Karpas-422 (cell line): ENCODE measurements around the gene AMFR. TPM values are rescaled to one million over a fixed set of nuclear protein-coding genes. Genes with fewer than 3 reads are reported as not detected.

Experiments used
- DNase-seq: peaks from one replicate; pipeline ENCODE4 v3.0.0-alpha.2; 2015
- H2AFZ ChIP-seq: fragments of 200-600 bp; sonication (generic); 2 replicates; pipeline ENCODE4 v1.6.1; 2014; ENCODE audit warnings: antibody characterized with exemption, low read length, mixed read lengths
- H3K27ac ChIP-seq: fragments of 200-600 bp; sonication (generic); 2 replicates; pipeline ENCODE4 v1.5.1; 2014; ENCODE audit warnings: mild to moderate bottlenecking, low read length, moderate library complexity
- H3K27me3 ChIP-seq: fragments of 200-600 bp; sonication (generic); 2 replicates; pipeline ENCODE4 v1.6.1; 2014; ENCODE audit warnings: low read length, mixed read lengths
- H3K36me3 ChIP-seq: fragments of 200-600 bp; sonication (generic); 2 replicates; pipeline ENCODE4 v1.6.1; 2014; ENCODE audit warnings: low read length, mixed read lengths; ENCODE audit not compliant: insufficient read depth
- H3K4me1 ChIP-seq: fragments of 200-600 bp; sonication (generic); 2 replicates; pipeline ENCODE4 v1.6.1; 2014; ENCODE audit warnings: mild to moderate bottlenecking, low read length, mixed read lengths
- H3K4me2 ChIP-seq: fragments of 200-600 bp; sonication (generic); 2 replicates; pipeline ENCODE4 v1.6.1; 2014; ENCODE audit warnings: low read length, low read depth, mild to moderate bottlenecking; ENCODE audit not compliant: poor library complexity, severe bottlenecking
- H3K4me3 ChIP-seq: fragments of 200-600 bp; sonication (generic); 2 replicates; pipeline ENCODE4 v1.5.1; 2014; ENCODE audit warnings: mild to moderate bottlenecking, antibody characterized with exemption, low read length, mixed read lengths
- H3K79me2 ChIP-seq: fragments of 200-600 bp; sonication (generic); 2 replicates; pipeline ENCODE4 v1.6.1; 2014; ENCODE audit warnings: mild to moderate bottlenecking, low read length, mixed read lengths
- H3K9ac ChIP-seq: fragments of 200-600 bp; sonication (generic); 2 replicates; pipeline ENCODE4 v1.6.0; 2014; ENCODE audit warnings: low read length
- H3K9me2 ChIP-seq: fragments of 200-600 bp; sonication (generic), shearing (Covaris generic); replicated peaks from 2 replicates; pipeline ENCODE4 v1.6.0; 2014; ENCODE audit warnings: mild to moderate bottlenecking, low read length, moderate library complexity; ENCODE audit not compliant: insufficient read depth
- H3K9me3 ChIP-seq: fragments of 300-700, 200-600 bp; sonication (generic); 2 replicates; pipeline ENCODE4 v1.6.1; 2014; ENCODE audit warnings: low read length, mixed read lengths
- H4K20me1 ChIP-seq: fragments of 200-600 bp; sonication (generic); 2 replicates; pipeline ENCODE4 v1.6.1; 2014; ENCODE audit warnings: mild to moderate bottlenecking, antibody characterized with exemption, low read length, low read depth; ENCODE audit not compliant: insufficient read depth
- total RNA-seq: library from RNA; depleted of rRNA; stranded (reverse); fragments of >200 nt; shearing (Covaris generic); gene quantifications from 2 replicates; pipeline ENCODE4 v1.2.3, GENCODE V29; 2014; ENCODE audit warnings: low replicate concordance

Gene AMFR
- total RNA-seq, 1 experiment from 2014 or later = 243 TPM

- no peak overlapping the region for H3K4me3 ChIP-seq
- H4K20me1 ChIP-seq = no peaks in the 10 kb centered on the region; the same call in 1 of the 2 replicates
- no peaks in the 10 kb centered on the region for H3K4me1 ChIP-seq
- no peaks in the 10 kb centered on the region for H3K9me2 ChIP-seq
- no peak overlapping the region for H3K4me2 ChIP-seq
- H3K27ac ChIP-seq = no peak overlapping the region
- peaks cover 22% of the 10 kb centered on the region; the same call in 1 of the 2 replicates for H3K36me3 ChIP-seq
- no peaks in the 10 kb centered on the region for H3K27me3 ChIP-seq
- no peak overlapping the region for H3K9ac ChIP-seq
- H3K79me2 ChIP-seq = peaks cover 36% of the 10 kb centered on the region
- no peaks in the 10 kb centered on the region for H3K9me3 ChIP-seq
- H2AFZ ChIP-seq = no peak overlapping the region
- no peak for DNase-seq
Measured at GRCh38 chr16:56369202-56369601, 56.1 kb downstream of the AMFR start.

- no peak for DNase-seq
- Histone ChIP-seq H3K9me3 (no peaks in the 10 kb centered on the region), H2AFZ (no peak overlapping the region), H3K9ac (no peak overlapping the region), H3K9me2 (no peaks in the 10 kb centered on the region), H3K4me2 (no peak overlapping the region), H3K27me3 (no peaks in the 10 kb centered on the region), H3K27ac (no peak overlapping the region), H3K36me3 (peaks cover 20% of the 10 kb centered on the region; the same call in 1 of the 2 replicates), H4K20me1 (no peaks in the 10 kb centered on the region; the same call in 1 of the 2 replicates), H3K79me2 (peaks cover 30% of the 10 kb centered on the region), H3K4me3 (no peak overlapping the region), H3K4me1 (no peaks in the 10 kb centered on the region)
Measured at GRCh38 chr16:56368545-56368944, 56.8 kb downstream of the AMFR start.

- H3K4me1 ChIP-seq = no peaks in the 10 kb centered on the region
- no peak overlapping the region for H2AFZ ChIP-seq
- DNase-seq = no peak
- H3K79me2 ChIP-seq = peaks cover 22% of the 10 kb centered on the region
- H3K27me3 ChIP-seq = no peaks in the 10 kb centered on the region
- peaks cover 20% of the 10 kb centered on the region; the same call in 1 of the 2 replicates for H3K36me3 ChIP-seq
- no peak overlapping the region for H3K27ac ChIP-seq
- H3K9ac ChIP-seq = no peak overlapping the region
- H3K9me2 ChIP-seq = no peaks in the 10 kb centered on the region
- no peaks in the 10 kb centered on the region; the same call in 1 of the 2 replicates for H4K20me1 ChIP-seq
- H3K4me3 ChIP-seq = no peak overlapping the region
- H3K9me3 ChIP-seq = no peaks in the 10 kb centered on the region
- H3K4me2 ChIP-seq = no peak overlapping the region
Measured at GRCh38 chr16:56367764-56368163, 57.6 kb downstream of the AMFR start.

GRCh38 chr16:56366945-56367344 is 58.4 kb downstream of the AMFR start:
- H3K9me2 ChIP-seq = no peaks in the 10 kb centered on the region
- H3K36me3 ChIP-seq = peaks cover 20% of the 10 kb centered on the region; the same call in 1 of the 2 replicates
- H3K4me2 ChIP-seq = no peak overlapping the region
- no peak overlapping the region for H3K9ac ChIP-seq
- H4K20me1 ChIP-seq = no peaks in the 10 kb centered on the region; the same call in 1 of the 2 replicates
- no peak overlapping the region for H3K4me3 ChIP-seq
- no peak for DNase-seq
- no peak overlapping the region for H2AFZ ChIP-seq
- no peaks in the 10 kb centered on the region for H3K9me3 ChIP-seq
- H3K79me2 ChIP-seq = peaks cover 19% of the 10 kb centered on the region
- H3K27me3 ChIP-seq = no peaks in the 10 kb centered on the region
- H3K4me1 ChIP-seq = no peaks in the 10 kb centered on the region
- H3K27ac ChIP-seq = no peak overlapping the region

- H3K27me3 ChIP-seq = no peaks in the 10 kb centered on the region
- H3K4me2 ChIP-seq = no peak overlapping the region
- no peaks in the 10 kb centered on the region for H3K9me2 ChIP-seq
- no peak overlapping the region for H2AFZ ChIP-seq
- H3K4me3 ChIP-seq = no peak overlapping the region
- no peak overlapping the region for H3K9ac ChIP-seq
- H3K4me1 ChIP-seq = no peaks in the 10 kb centered on the region
- H3K79me2 ChIP-seq = peaks cover 7% of the 10 kb centered on the region; the same call in 1 of the 2 replicates
- no peak for DNase-seq
- no peak overlapping the region for H3K27ac ChIP-seq
- H4K20me1 ChIP-seq = no peaks in the 10 kb centered on the region
- H3K9me3 ChIP-seq = no peaks in the 10 kb centered on the region
- H3K36me3 ChIP-seq = peaks cover 20% of the 10 kb centered on the region; the same call in 1 of the 2 replicates
Measured at GRCh38 chr16:56365552-56365951, 59.8 kb downstream of the AMFR start.

GRCh38 chr16:56364865-56365264 is 60.5 kb downstream of the AMFR start:
- no peak for DNase-seq
- Histone ChIP-seq H3K27me3 (no peaks in the 10 kb centered on the region), H3K4me1 (no peaks in the 10 kb centered on the region), H3K9me3 (no peaks in the 10 kb centered on the region), H3K79me2 (peaks cover 6% of the 10 kb centered on the region; the same call in 1 of the 2 replicates), H3K4me2 (no peak overlapping the region), H3K4me3 (no peak overlapping the region), H3K27ac (no peak overlapping the region), H2AFZ (no peak overlapping the region), H4K20me1 (no peaks in the 10 kb centered on the region), H3K9ac (no peak overlapping the region), H3K36me3 (peaks cover 17% of the 10 kb centered on the region; the same call in 1 of the 2 replicates), H3K9me2 (no peaks in the 10 kb centered on the region)

- Histone ChIP-seq H3K4me3 (no peak overlapping the region), H3K9ac (no peak overlapping the region), H3K27ac (no peak overlapping the region), H4K20me1 (no peaks in the 10 kb centered on the region), H3K79me2 (peaks cover 1% of the 10 kb centered on the region; the same call in 1 of the 2 replicates), H2AFZ (no peak overlapping the region), H3K36me3 (peaks cover 11% of the 10 kb centered on the region; the same call in 1 of the 2 replicates), H3K4me1 (peaks cover 2% of the 10 kb centered on the region; the same call in 1 of the 2 replicates), H3K9me3 (no peaks in the 10 kb centered on the region), H3K9me2 (no peaks in the 10 kb centered on the region), H3K27me3 (no peaks in the 10 kb centered on the region), H3K4me2 (no peak overlapping the region)
- DNase-seq = no peak
Measured at GRCh38 chr16:56363781-56364565, 61.4 kb downstream of the AMFR start.

GRCh38 chr16:56363181-56363716 is 62.1 kb downstream of the AMFR start:
- peaks cover 6% of the 10 kb centered on the region; the same call in 1 of the 2 replicates for H3K36me3 ChIP-seq
- H3K79me2 ChIP-seq = no peaks in the 10 kb centered on the region; the same call in 1 of the 2 replicates
- no peak for DNase-seq

More at GRCh38 chr16:56363181-56363716, 62.1 kb downstream of the AMFR start:
- Histone ChIP-seq H3K27ac (no peak overlapping the region), H4K20me1 (no peaks in the 10 kb centered on the region), H3K27me3 (no peaks in the 10 kb centered on the region), H3K9ac (no peak overlapping the region), H2AFZ (no peak overlapping the region), H3K4me3 (no peak overlapping the region), H3K4me1 (peaks cover 9% of the 10 kb centered on the region), H3K9me2 (no peaks in the 10 kb centered on the region), H3K4me2 (no peak overlapping the region), H3K9me3 (no peaks in the 10 kb centered on the region)
